Endothelial cell of umbilical vein (primary cell): Measurements from ENCODE around the gene UBA6.

ENCODE experiments used
- POLR2A ChIP-seq: IDR thresholded peaks from 2 replicates; pipeline ENCODE4 v1.6.1; 2012; ENCODE audit warnings: low read depth, mild to moderate bottlenecking, control low read depth, low read length
- TF ChIP-seq, protein P1 (sequence below): IDR thresholded peaks from 2 replicates; pipeline ENCODE4 v1.6.1; 2011; ENCODE audit not compliant: insufficient read depth, insufficient read length

DNA sequence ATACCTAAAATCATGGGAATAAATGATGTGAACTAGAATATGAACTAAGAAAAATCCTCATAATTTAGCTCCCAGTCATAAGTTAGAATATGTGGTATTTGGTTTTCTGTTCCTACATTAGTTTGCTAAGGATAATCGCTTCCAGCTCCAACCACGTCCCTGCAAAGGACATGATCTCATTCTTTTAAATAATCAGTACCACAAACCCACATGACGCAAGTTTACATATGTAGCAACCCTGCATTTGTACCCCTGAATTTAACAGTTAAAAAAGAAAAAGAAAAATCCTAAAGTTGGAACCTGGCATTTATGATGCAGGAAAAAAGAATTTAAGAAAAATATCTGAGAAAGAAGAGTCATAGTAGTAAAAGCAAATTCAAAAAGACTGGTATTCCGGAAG is 13.3 kb downstream of the UBA6 start:
- TF ChIP-seq POLR2A = no peak
- TF ChIP-seq, protein P1, sequence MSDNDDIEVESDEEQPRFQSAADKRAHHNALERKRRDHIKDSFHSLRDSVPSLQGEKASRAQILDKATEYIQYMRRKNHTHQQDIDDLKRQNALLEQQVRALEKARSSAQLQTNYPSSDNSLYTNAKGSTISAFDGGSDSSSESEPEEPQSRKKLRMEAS = no peak
